Stomach (tissue), 4 donors: ENCODE results near the gene NUP188.

ENCODE experiments used
- EP300 ChIP-seq: sonication (generic); formaldehyde crosslinking; IDR thresholded peaks from one replicate; pipeline ENCODE4 v1.6.1; 2017; ENCODE audit warnings: antibody characterized with exemption
- TF ChIP-seq, protein P1 (sequence below), 7 experiments: fragments of 450-650 bp in 4 of 7; fragments of 200-600 bp in 3 of 7; sonication (generic) in 3 of 7; IDR thresholded peaks; one replicate each; pipeline ENCODE4 v1.5.1; 2016 to 2019; ENCODE audit warnings: antibody characterized with exemption in 7 of 7, control low read depth in 2 of 7, mild to moderate bottlenecking in 1 of 7

DNA sequence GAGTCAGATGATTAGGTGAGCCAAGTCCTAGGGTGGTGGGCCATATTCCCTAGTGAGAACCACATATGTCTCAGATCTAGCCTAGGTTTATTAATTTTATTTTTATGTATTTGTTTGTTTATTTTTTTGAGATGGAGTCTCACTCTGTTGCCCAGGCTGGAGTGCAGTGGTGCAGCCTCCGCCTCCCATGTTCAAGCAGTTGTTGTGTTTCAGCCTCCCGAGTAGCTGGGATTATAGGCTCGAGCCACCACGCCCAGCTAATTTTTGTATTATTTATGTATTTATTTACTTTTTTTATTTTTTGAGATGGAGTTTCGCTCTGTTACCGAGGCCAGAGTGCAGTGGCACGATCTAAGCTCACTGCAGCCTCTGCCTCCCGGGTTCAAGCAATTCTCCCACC lies 36.0 kb downstream of the NUP188 start:
- TF ChIP-seq, protein P1, sequence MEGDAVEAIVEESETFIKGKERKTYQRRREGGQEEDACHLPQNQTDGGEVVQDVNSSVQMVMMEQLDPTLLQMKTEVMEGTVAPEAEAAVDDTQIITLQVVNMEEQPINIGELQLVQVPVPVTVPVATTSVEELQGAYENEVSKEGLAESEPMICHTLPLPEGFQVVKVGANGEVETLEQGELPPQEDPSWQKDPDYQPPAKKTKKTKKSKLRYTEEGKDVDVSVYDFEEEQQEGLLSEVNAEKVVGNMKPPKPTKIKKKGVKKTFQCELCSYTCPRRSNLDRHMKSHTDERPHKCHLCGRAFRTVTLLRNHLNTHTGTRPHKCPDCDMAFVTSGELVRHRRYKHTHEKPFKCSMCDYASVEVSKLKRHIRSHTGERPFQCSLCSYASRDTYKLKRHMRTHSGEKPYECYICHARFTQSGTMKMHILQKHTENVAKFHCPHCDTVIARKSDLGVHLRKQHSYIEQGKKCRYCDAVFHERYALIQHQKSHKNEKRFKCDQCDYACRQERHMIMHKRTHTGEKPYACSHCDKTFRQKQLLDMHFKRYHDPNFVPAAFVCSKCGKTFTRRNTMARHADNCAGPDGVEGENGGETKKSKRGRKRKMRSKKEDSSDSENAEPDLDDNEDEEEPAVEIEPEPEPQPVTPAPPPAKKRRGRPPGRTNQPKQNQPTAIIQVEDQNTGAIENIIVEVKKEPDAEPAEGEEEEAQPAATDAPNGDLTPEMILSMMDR (IDR thresholded peaks at IDR 0.05) = no peak
- TF ChIP-seq EP300 = no peak
